CD4-positive, alpha-beta T cell treated with Interleukin-10 for 1 hour (primary cell): ENCODE results near the gene KATNB1.

Source experiments
- DNase-seq: peaks from one replicate; pipeline ENCODE4 v3.0.0-alpha.2; 2020

Gene KATNB1

GRCh38 chr16:57797526-57798266 is 62.1 kb downstream of the KATNB1 start:
- DNase-seq, result no peak

GRCh38 chr16:57798267-57798810 is 62.8 kb downstream of the KATNB1 start:
- no peak for DNase-seq

DNA sequence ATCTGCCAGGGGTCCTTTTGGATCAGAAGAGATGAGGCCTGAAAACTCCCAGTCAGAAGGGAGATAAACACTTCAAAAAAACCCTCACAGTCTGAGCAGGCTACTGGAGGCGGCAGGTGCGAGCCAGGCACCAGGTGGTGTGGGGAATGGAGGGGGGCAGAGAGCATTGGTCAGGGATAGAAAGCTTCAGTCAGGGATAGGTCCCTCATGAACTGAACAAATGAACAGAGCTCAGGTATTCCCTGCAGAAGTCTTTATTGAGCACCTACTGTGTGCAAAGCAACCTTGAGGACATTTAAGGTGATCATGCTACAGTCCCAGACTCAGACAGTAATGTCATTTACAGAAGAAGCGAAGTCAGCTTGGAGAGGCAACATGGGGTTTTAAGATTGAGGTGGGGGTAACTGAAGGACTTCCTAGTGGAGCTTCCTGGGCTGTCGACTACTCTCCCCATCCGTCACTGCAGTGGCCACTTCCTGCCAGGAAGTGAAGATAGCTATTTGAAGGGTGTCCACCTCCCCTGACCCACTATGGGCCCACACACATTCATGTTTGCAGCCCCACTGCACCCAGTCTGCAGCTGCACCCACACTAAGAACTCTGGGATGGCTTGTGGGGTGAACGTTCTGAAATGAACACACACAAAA is 63.5 kb downstream of the KATNB1 start:
- DNase-seq, result no peak

- no peak for DNase-seq
These were observed 64.1 kb downstream of the KATNB1 start for GRCh38 chr16:57799600-57800199.

- no peak for DNase-seq
These were observed 64.9 kb downstream of the KATNB1 start for GRCh38 chr16:57800200-57801097.

DNA sequence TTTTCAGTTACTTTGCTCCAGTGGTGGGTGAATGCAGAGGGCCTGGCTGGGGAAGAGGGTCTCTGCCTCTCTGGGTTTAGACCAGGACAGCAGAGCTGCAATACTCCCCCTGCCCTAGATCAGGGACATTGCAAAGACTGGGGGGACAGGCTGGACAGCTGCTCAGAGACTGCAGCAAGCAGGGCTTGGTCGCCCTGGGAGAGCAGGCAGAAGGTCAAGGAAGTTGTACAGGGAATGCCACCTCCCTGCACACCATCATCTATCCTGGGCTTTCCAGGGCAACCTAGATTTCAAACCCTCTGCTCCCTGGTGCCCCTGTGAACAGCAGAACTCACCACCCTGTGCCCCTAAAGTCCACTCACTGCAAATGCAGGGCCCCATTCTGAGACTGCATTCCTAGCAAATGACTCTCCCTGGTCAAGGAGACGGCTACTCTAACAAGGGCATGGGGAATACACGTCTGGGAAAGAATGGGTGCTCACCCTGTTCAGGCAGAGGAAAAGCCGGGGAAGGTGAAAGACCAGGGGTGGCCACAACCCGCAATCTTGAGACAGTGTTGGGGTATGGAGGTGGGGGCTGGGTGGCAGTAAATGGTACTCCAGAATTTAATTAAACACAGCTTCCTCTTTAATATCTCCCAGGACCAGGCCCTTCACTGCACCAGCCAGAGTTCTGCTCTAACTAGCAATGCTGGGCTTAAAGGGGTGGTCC is 65.7 kb downstream of the KATNB1 start:
- no peak for DNase-seq

DNA sequence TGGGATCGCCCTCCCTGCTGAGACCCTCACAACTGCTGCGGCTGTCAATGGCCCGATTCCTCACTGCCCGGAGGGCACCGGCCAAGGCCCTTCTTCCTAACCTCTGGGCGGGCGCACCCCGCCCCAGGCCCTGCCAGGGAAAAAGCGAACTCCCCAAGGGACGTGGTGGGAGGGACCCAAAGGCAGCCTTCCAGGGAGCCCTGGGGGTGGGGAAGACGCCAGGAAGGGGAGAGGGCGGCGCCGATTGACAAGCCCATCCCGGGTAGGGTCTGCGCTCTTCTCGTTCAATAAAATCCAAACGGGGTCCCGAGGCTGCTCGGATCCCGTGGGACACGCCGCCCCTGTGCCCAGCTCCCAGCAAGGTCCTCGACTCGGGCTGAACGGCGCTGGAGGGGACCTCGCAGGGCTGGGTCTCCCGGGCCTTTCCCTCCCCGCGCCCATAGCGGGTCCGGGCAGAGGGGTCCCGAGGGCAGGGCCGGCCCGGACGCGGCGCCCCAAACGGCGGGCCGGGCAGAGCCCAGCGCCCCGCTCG is 66.3 kb downstream of the KATNB1 start:
- no peak for DNase-seq

- DNase-seq, result peak; percentile 77
These were observed 67.0 kb downstream of the KATNB1 start, which contains the start of gene KIFC3 for GRCh38 chr16:57802341-57803133. Gene KIFC3, minus strand, starts transcription at chr16:57802491. Its CDS starts 4,248 bp downstream, at chr16:57798243.

- no peak for DNase-seq
These were observed 67.8 kb downstream of the KATNB1 start for GRCh38 chr16:57803134-57803990.

GRCh38 chr16:57804111-57804837 is 68.7 kb downstream of the KATNB1 start:
- DNase-seq, result no peak

DNA sequence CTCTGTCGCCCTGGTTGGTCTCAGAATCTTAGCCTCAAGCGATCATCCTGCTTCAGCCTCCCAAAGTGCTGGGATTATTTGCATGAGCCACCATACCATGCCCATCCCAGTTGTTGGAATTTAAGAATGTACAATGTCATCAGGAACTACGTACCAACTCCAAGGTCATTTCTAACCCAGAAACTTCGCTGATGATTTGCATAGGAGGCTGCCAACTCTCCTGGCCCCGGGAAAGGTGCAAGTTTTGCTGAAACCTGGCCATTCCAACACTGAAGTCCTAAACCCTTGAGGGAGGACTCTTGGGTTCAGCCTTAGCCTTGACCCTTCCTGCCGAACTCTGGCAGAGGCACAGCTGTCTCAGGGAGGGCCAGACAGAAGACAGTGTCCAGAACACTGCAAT is 69.6 kb downstream of the KATNB1 start:
- DNase-seq, result no peak
